ENCODE measurements around the gene PTCRA.
"Not testable (repeated sequence)": the region's sequence is repeated elsewhere in the genome, so short reads cannot be mapped to it uniquely, and the experiment has no call there.

The PTCRA gene

DNA sequence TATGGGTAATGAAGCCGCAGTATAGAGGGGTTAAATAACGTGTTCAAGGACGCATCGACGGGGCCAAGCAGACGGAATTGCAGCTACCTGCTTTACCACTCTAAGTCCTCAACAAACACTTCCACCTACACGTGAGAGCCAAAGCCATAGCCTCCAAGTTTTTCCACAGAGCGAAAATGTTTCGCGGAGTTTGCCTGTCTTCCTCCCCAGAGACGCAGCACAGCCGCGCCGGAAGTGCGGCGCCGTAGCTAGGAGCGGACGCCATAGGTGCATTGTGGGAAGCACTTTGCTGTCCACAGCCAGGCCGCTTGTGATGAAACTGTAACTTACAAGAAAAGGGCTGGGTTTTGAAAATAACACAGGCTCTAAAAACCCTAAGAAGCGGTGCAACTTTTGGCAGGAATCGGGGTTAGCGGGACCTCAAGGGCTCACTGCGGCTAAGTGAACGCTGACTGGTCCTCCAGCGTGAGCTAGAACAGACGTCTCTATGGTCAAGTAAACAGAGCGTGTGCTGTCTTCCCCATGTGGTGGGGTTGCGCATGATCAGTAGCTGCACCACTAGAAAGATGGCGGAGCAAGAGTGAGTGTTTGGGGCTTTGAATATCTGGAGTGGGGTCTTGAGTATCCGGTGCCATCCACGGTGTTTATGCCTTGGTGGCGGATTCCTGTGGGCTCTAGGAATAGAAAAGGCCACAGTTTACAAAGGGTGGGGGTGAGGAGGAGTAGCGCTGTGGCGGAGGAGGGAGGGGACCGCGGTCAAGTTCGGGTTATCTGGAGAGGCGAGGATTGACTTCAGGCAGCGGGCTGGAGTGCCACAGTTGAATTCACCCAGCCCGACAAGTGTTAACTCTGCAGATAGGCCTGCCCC is 36.2 kb upstream of the PTCRA start, which contains the start of gene RPL7L1:
Gene RPL7L1 (plus strand): TSS at position 245 of the 868 bp plus-strand sequence. CDS start 295 bp downstream, at position 540.
- DNase-seq: peak; percentile 73
- Mint-ChIP-seq H3K4me3 (peak within 1 kb of the TSS; percentile 98), H3K4me1 (peaks cover 21% of the 10 kb centered on the region), H3K27ac (peak within 1 kb of the TSS; percentile 100), H3K27me3 (ENCODE audit: low read depth, poor library complexity) (peaks cover 8% of the 10 kb centered on the region), H3K9me3 (no peaks in the 10 kb centered on the region), H3K36me3 (ENCODE audit: low read depth) (peaks cover 22% of the 10 kb centered on the region)
- TF ChIP-seq, protein P1, sequence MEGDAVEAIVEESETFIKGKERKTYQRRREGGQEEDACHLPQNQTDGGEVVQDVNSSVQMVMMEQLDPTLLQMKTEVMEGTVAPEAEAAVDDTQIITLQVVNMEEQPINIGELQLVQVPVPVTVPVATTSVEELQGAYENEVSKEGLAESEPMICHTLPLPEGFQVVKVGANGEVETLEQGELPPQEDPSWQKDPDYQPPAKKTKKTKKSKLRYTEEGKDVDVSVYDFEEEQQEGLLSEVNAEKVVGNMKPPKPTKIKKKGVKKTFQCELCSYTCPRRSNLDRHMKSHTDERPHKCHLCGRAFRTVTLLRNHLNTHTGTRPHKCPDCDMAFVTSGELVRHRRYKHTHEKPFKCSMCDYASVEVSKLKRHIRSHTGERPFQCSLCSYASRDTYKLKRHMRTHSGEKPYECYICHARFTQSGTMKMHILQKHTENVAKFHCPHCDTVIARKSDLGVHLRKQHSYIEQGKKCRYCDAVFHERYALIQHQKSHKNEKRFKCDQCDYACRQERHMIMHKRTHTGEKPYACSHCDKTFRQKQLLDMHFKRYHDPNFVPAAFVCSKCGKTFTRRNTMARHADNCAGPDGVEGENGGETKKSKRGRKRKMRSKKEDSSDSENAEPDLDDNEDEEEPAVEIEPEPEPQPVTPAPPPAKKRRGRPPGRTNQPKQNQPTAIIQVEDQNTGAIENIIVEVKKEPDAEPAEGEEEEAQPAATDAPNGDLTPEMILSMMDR (IDR thresholded peaks at IDR 0.05): no peak

- not testable (repeated sequence) for H3K9me3 Mint-ChIP-seq; DNase-seq; H3K27me3 Mint-ChIP-seq (ENCODE audit: low read depth, poor library complexity)
- Mint-ChIP-seq H3K27ac (peak overlapping the region; percentile 100), H3K36me3 (ENCODE audit: low read depth) (peaks cover 28% of the 10 kb centered on the region), H3K4me3 (peak overlapping the region; percentile 98), H3K4me1 (peaks cover 21% of the 10 kb centered on the region)
Measured at GRCh38 chr6:42880240-42880817, 35.5 kb upstream of the PTCRA start.

DNA sequence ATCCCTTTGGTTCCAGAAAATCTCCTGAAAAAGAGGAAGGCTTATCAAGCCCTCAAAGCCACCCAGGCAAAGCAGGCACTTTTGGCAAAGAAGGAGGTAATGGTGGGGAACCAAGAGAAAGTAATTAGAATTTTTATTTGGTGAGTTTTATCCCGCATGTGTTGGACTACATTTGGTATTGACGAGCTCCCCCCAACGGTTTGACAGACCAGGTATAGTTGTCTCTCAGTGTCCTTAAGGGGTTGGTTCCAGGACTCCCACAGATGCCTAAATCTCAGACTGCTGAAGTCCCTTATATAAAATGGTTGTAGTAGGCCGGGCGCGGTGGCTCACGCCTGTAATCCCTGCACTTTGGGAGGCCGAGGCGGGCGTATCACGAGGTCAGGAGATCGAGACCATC is 35.0 kb upstream of the PTCRA start:
- DNase-seq; H3K9me3 Mint-ChIP-seq; H3K27me3 Mint-ChIP-seq (ENCODE audit: low read depth, poor library complexity): not testable (repeated sequence)
- H3K4me1 Mint-ChIP-seq: peaks cover 21% of the 10 kb centered on the region
- peak overlapping the region; percentile 100 for H3K27ac Mint-ChIP-seq
- H3K36me3 Mint-ChIP-seq (ENCODE audit: low read depth): peaks cover 33% of the 10 kb centered on the region
- H3K4me3 Mint-ChIP-seq: peak overlapping the region; percentile 98

- Mint-ChIP-seq H3K27me3 (ENCODE audit: low read depth, poor library complexity) (no peaks in the 10 kb centered on the region), H3K36me3 (ENCODE audit: low read depth) (peaks cover 35% of the 10 kb centered on the region), H3K4me3 (no peak overlapping the region), H3K27ac (no peak overlapping the region), H3K9me3 (no peaks in the 10 kb centered on the region), H3K4me1 (peaks cover 20% of the 10 kb centered on the region)
- DNase-seq: no peak
- TF ChIP-seq, protein P1 (IDR thresholded peaks at IDR 0.05): no peak
Measured at GRCh38 chr6:42885702-42886101, 30.2 kb upstream of the PTCRA start.

DNA sequence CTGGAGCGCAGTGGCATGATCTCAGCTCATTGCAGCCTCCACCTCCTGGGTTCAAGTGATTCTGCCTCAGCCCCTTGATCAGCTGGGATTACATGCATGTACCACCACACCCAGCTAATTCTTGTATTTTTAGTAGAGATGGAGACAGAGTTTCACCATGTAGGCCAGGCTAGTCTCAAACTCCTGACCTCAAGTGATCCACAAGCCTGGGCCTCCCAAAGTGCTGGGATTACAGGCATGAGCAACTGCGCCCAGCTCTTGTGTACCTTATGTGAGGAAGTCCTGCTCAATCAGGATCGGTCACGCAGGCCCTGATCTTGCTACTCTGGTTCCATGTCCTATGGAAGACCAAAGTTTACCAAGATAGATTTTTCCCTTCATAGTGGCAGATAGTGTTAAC is 27.7 kb upstream of the PTCRA start:
- not testable (repeated sequence) for H3K27me3 Mint-ChIP-seq (ENCODE audit: low read depth, poor library complexity); DNase-seq; H3K4me3 Mint-ChIP-seq; H3K9me3 Mint-ChIP-seq
- Mint-ChIP-seq H3K27ac (peak overlapping the region; percentile 59), H3K36me3 (ENCODE audit: low read depth) (peaks cover 32% of the 10 kb centered on the region), H3K4me1 (peaks cover 22% of the 10 kb centered on the region)

DNA sequence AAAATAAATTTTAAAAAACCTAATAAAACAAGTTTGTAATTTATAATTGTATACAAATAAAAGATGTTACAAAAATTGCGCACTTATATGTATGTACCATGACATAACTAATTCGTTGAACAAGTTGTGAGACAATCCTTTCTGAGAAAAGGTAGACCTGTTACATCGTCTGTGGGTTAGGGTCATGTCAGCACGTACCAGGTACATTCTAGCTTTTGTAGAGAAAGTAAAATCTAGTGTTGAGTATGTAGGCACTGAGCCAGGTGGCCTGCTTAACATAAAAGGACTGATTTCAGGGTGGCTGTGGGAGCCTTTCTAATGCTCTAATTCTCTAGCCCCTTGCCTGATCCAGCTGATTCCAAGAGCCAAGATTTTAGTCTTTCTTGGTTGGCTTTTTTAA is 26.0 kb upstream of the PTCRA start:
- TF ChIP-seq, protein P1 (IDR thresholded peaks at IDR 0.05): no peak
- Mint-ChIP-seq H3K36me3 (ENCODE audit: low read depth) (peaks cover 15% of the 10 kb centered on the region), H3K9me3 (no peaks in the 10 kb centered on the region), H3K27ac (peak overlapping the region; percentile 96), H3K4me3 (peak overlapping the region; percentile 93), H3K4me1 (peaks cover 28% of the 10 kb centered on the region), H3K27me3 (ENCODE audit: low read depth, poor library complexity) (no peaks in the 10 kb centered on the region)
- DNase-seq: no peak

DNA sequence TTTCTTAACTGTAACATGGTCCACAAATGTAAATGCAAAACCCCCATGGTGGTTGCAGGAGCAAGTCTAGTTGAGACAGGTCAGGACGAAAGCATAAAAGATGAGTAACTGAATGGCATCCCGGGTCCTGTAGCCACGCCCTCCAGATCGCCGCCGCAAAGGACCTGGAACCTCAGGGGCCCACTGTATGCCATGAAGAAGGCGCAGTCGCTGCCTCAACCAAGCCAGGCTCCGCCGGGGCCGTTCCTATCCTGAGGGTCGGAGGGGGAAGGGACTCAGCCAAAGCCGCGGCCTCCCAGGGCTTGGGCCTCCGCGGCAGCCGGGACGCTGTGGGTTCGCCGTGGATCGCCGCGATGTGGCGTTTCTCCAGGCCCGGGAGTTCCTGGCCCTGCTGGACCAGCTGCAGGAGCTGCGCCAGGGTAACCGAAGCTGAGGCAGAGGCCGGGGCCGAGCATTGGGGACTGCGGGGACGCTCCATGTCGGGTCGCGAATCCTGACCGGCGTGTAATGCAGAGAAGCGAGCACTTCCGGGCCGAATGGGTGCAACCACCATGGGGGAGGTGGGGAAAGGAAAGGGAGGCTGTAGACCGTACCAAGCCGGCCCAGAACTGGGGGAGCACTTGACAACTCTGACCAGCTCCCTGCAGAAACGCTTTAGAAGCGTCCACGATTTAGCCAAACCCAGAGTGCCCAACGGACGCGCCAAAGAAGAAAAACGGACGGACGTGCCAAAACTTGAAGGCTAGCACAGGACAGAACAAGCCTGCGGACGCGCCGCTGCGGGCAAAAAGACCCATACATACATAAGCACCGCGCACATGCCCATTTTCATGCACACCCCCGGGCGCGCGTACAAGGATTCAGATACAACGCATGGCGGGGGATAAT is 25.3 kb upstream of the PTCRA start:
- DNase-seq: peak; percentile 86
- H3K4me3 Mint-ChIP-seq: peak overlapping the region; percentile 93
- TF ChIP-seq, protein P1 (IDR thresholded peaks at IDR 0.05): no peak
- H3K36me3 Mint-ChIP-seq (ENCODE audit: low read depth): peaks cover 9% of the 10 kb centered on the region
- peak overlapping the region; percentile 96 for H3K27ac Mint-ChIP-seq
- no peaks in the 10 kb centered on the region for H3K27me3 Mint-ChIP-seq (ENCODE audit: low read depth, poor library complexity)
- H3K9me3 Mint-ChIP-seq: no peaks in the 10 kb centered on the region
- H3K4me1 Mint-ChIP-seq: peaks cover 28% of the 10 kb centered on the region
